Body of pancreas (tissue), 4 donors: ENCODE measurements around the gene FAM83C.

Experiments used
- CTCF ChIP-seq, 7 experiments: fragments of 450-650 bp in 4 of 7; fragments of 200-600 bp in 3 of 7; sonication (generic) in 3 of 7; IDR thresholded peaks; one replicate each; pipeline ENCODE4 v1.5.1; 2016 to 2019; ENCODE audit warnings: antibody characterized with exemption in 7 of 7
- POLR2A ChIP-seq, 3 donors: fragments of 450-650 bp; IDR thresholded peaks; one replicate each; pipeline ENCODE4 v1.6.1; 2016; ENCODE audit warnings: antibody characterized with exemption in 3 of 3, mild to moderate bottlenecking in 2 of 3

DNA sequence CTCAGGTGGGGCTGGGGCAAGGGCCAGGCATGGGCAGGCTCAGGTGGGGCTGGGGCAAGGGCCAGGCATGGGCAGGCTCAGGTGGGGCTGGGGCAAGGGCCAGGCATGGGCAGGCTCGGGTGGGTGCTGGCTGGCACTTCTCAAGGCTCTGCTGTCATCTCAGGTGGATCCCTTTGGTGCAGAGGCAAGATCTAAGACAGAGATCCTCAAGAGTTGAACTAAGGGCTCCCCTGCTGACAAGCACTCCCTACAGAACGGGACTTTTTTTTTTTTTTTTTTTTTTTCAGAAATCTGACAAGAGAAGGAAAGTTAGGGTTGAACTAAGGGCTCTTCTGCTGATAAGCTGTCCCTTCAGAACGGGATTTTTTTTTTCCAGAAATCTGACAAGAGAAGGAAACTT, 39.2 kb downstream of the FAM83C start:
- no peak for TF ChIP-seq CTCF (IDR thresholded peaks at IDR 0.05)
- no peak for TF ChIP-seq POLR2A (IDR thresholded peaks at IDR 0.05)
